Measurements from ENCODE around the gene SYNPO2L.

The SYNPO2L gene

DNA sequence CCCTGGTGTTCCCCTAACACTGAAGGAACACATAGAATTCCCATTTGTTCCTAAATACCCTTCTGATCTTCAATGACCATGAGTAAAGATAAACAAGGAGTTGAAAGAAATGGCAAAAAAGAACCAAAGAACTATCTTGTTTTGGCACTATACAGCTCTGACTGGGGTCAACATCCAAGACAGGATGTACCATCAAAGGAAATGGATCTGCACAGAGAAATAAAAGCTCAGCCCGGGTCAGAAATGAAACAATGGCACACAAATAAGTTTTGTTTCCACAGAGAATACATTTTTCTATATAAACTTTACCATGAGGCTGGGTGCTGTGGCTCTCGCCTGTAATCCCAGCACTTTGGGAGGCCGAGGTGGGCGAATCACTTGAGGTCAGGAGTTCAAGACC is 46.7 kb downstream of the SYNPO2L start:
- no peak for TF ChIP-seq POLR2A (IDR thresholded peaks at IDR 0.05; ENCODE audit: low read depth, low read length)
- DNase-seq (ENCODE audit: insufficient read length, low spot score), result no peak
- no peak for FAIRE-seq

DNA sequence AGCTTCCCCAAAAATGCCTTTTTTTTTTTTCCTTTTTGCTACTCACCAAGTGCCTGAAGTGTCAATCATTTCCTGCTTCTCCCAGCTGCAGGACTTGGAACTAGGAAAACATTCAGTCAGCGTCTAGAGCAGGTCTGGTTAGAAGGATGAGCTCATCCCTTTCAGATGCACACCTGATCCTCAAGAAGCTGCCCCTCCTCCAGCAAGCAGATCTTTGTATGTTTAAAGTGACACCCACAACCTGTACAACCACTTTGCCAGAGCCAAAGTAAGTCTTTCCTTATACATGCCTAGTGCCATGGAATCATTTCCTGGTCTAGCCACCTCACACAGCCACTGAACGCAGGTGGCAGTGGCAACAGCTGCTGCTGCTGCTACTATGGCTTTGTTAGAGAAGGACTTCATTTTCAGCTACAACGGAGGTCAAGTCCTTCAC is 54.3 kb downstream of the SYNPO2L start:
- no peak for TF ChIP-seq POLR2A (IDR thresholded peaks at IDR 0.05; ENCODE audit: low read depth, low read length)
- FAIRE-seq, result peak; percentile 80
- no peak for DNase-seq (ENCODE audit: insufficient read length, low spot score)

DNA sequence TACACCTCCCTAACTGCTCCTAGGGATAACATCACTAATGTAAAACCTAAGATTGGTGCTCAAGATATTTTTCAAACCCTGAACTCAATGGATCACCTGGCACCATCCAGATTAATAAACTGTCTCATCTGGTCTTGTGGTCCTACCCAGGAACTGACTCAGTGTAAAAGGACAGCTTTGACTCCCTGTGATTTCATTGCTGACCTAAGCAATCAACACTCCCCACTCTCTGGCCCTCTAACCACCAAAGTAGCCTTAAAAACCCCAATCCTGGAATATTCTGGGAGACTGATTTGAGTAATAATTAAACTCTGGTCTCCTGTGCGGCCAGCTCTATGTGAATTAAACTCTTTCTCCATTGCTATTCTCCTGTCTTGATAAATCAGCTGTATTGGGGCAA is 58.5 kb downstream of the SYNPO2L start:
- no peak for DNase-seq (ENCODE audit: insufficient read length, low spot score)
- FAIRE-seq, result peak; percentile 98
- TF ChIP-seq POLR2A (IDR thresholded peaks at IDR 0.05; ENCODE audit: low read depth, low read length), result no peak

All from H54 (cell line).